ENCODE measurements around the gene TRAPPC2B.

TRAPPC2B gene

GRCh38 chr19:57362997-57363687 is at the start of gene TRAPPC2B, which contains the start of gene ZNF547:
Gene TRAPPC2B, plus strand, starts transcription at chr19:57363551. Its CDS starts 1,283 bp downstream, at chr19:57364834.
Gene ZNF547, plus strand, starts transcription at chr19:57363551. Its CDS starts 5,005 bp downstream, at chr19:57368556.
- Mint-ChIP-seq H3K4me1 (ENCODE audit: low read depth) (peaks cover 13% of the 10 kb centered on the region), H3K27me3 (peaks cover 3% of the 10 kb centered on the region), H3K4me3 (peak within 1 kb of the TSS; percentile 81), H3K36me3 (ENCODE audit: low read depth) (peaks cover 51% of the 10 kb centered on the region), H3K27ac (peak within 1 kb of the TSS; percentile 85), H3K9me3 (peaks cover 50% of the 10 kb centered on the region)
- intact Hi-C loops (cut with micrococcal nuclease) = loop anchor here (1.0 to 2.0 kb wide), 5 partner anchors 12 to 123 kb away; partner anchors contain the start of genes ZNF17, ZNF304, ZNF543 and ZNF548

- intact Hi-C loops (cut with micrococcal nuclease) = no loop called here
- H3K27me3 Mint-ChIP-seq = peaks cover 54% of the 10 kb centered on the region
- H3K36me3 Mint-ChIP-seq (ENCODE audit: low read depth) = no peaks in the 10 kb centered on the region
- no peak overlapping the region for H3K4me3 Mint-ChIP-seq
- no peaks in the 10 kb centered on the region for H3K4me1 Mint-ChIP-seq (ENCODE audit: low read depth)
- H3K9me3 Mint-ChIP-seq = peaks cover 12% of the 10 kb centered on the region
- no peak overlapping the region for H3K27ac Mint-ChIP-seq
Observed at GRCh38 chr19:57314146-57314545, 49.2 kb upstream of the TRAPPC2B start.

- peaks cover 52% of the 10 kb centered on the region for H3K27me3 Mint-ChIP-seq
- H3K4me3 Mint-ChIP-seq = no peak overlapping the region
- no peak overlapping the region for H3K27ac Mint-ChIP-seq
- peaks cover 27% of the 10 kb centered on the region for H3K4me1 Mint-ChIP-seq (ENCODE audit: low read depth)
- H3K36me3 Mint-ChIP-seq (ENCODE audit: low read depth) = peaks cover 23% of the 10 kb centered on the region
- intact Hi-C loops (cut with micrococcal nuclease) = no loop called here
- no peaks in the 10 kb centered on the region for H3K9me3 Mint-ChIP-seq
Observed at GRCh38 chr19:57317503-57317902, 45.8 kb upstream of the TRAPPC2B start.

GRCh38 chr19:57319869-57320179 is 43.5 kb upstream of the TRAPPC2B start:
- intact Hi-C loops (cut with micrococcal nuclease) = loop anchor here (1.0 to 5.0 kb wide), 3 partner anchors 38 to 69 kb away; partner anchors contain the start of genes TRAPPC2B, ZNF460, ZNF547 and ZNF548
- Mint-ChIP-seq H3K27ac (peak overlapping the region; percentile 95), H3K4me3 (peak overlapping the region; percentile 81), H3K36me3 (ENCODE audit: low read depth) (peaks cover 46% of the 10 kb centered on the region), H3K4me1 (ENCODE audit: low read depth) (peaks cover 27% of the 10 kb centered on the region), H3K27me3 (peaks cover 39% of the 10 kb centered on the region), H3K9me3 (peaks cover 15% of the 10 kb centered on the region)

- Mint-ChIP-seq H3K36me3 (ENCODE audit: low read depth) (peaks cover 53% of the 10 kb centered on the region), H3K9me3 (peaks cover 19% of the 10 kb centered on the region), H3K27ac (peak within 1 kb of the TSS; percentile 95), H3K4me3 (peak within 1 kb of the TSS; percentile 81), H3K4me1 (ENCODE audit: low read depth) (peaks cover 27% of the 10 kb centered on the region), H3K27me3 (peaks cover 33% of the 10 kb centered on the region)
- intact Hi-C loops (cut with micrococcal nuclease) = loop anchor here (1.0 to 5.0 kb wide), 3 partner anchors 38 to 69 kb away; partner anchors contain the start of genes TRAPPC2B, ZNF460, ZNF547 and ZNF548
Observed at GRCh38 chr19:57320180-57321084, 42.9 kb upstream of the TRAPPC2B start, which contains the start of gene ZNF543. Gene ZNF543, plus strand, starts transcription at chr19:57320472. Its CDS starts 382 bp downstream, at chr19:57320854.

- peak overlapping the region; percentile 81 for H3K4me3 Mint-ChIP-seq
- H3K27me3 Mint-ChIP-seq = peaks cover 26% of the 10 kb centered on the region
- peaks cover 24% of the 10 kb centered on the region for H3K9me3 Mint-ChIP-seq
- intact Hi-C loops (cut with micrococcal nuclease) = loop anchor here (5.0 kb wide), 1 partner anchor 39 kb away; the partner anchor contains the start of gene ZNF460
- H3K36me3 Mint-ChIP-seq (ENCODE audit: low read depth) = peaks cover 59% of the 10 kb centered on the region
- H3K4me1 Mint-ChIP-seq (ENCODE audit: low read depth) = peaks cover 27% of the 10 kb centered on the region
- H3K27ac Mint-ChIP-seq = peak overlapping the region; percentile 95
Observed at GRCh38 chr19:57321116-57321515, 42.2 kb upstream of the TRAPPC2B start.

- peaks cover 31% of the 10 kb centered on the region for H3K9me3 Mint-ChIP-seq
- H3K4me1 Mint-ChIP-seq (ENCODE audit: low read depth) = peaks cover 27% of the 10 kb centered on the region
- intact Hi-C loops (cut with micrococcal nuclease) = loop anchor here (5.0 kb wide), 1 partner anchor 39 kb away; the partner anchor contains the start of gene ZNF460
- H3K4me3 Mint-ChIP-seq = no peak overlapping the region
- peaks cover 21% of the 10 kb centered on the region for H3K27me3 Mint-ChIP-seq
- peaks cover 66% of the 10 kb centered on the region for H3K36me3 Mint-ChIP-seq (ENCODE audit: low read depth)
- no peak overlapping the region for H3K27ac Mint-ChIP-seq
Observed at GRCh38 chr19:57321751-57322150, 41.6 kb upstream of the TRAPPC2B start.

- Mint-ChIP-seq H3K27ac (no peak overlapping the region), H3K4me3 (no peak overlapping the region), H3K36me3 (ENCODE audit: low read depth) (peaks cover 96% of the 10 kb centered on the region)
Observed at GRCh38 chr19:57324992-57325391, 38.4 kb upstream of the TRAPPC2B start.

GRCh38 chr19:57327993-57328392 is 35.4 kb upstream of the TRAPPC2B start:
- Mint-ChIP-seq H3K4me3 (no peak overlapping the region), H3K9me3 (peaks cover 76% of the 10 kb centered on the region), H3K4me1 (ENCODE audit: low read depth) (no peaks in the 10 kb centered on the region), H3K27ac (no peak overlapping the region), H3K27me3 (no peaks in the 10 kb centered on the region), H3K36me3 (ENCODE audit: low read depth) (peaks cover 83% of the 10 kb centered on the region)
- intact Hi-C loops (cut with micrococcal nuclease) = no loop called here

More at GRCh38 chr19:57324992-57325391, 38.4 kb upstream of the TRAPPC2B start:
- Mint-ChIP-seq H3K27me3 (no peaks in the 10 kb centered on the region), H3K9me3 (peaks cover 63% of the 10 kb centered on the region), H3K4me1 (ENCODE audit: low read depth) (peaks cover 23% of the 10 kb centered on the region)
- intact Hi-C loops (cut with micrococcal nuclease) = loop anchor here (5.0 kb wide), 1 partner anchor 43 kb away; the partner anchor contains the start of gene ZNF460

GRCh38 chr19:57334191-57334590 is 29.2 kb upstream of the TRAPPC2B start:
- H3K27ac Mint-ChIP-seq = no peak overlapping the region
- no peaks in the 10 kb centered on the region for H3K4me1 Mint-ChIP-seq (ENCODE audit: low read depth)
- H3K4me3 Mint-ChIP-seq = no peak overlapping the region
- intact Hi-C loops (cut with micrococcal nuclease) = no loop called here
- H3K36me3 Mint-ChIP-seq (ENCODE audit: low read depth) = peaks cover 21% of the 10 kb centered on the region
- H3K27me3 Mint-ChIP-seq = peaks cover 1% of the 10 kb centered on the region
- H3K9me3 Mint-ChIP-seq = peaks cover 51% of the 10 kb centered on the region

GRCh38 chr19:57338877-57339276 is 24.5 kb upstream of the TRAPPC2B start:
- H3K9me3 Mint-ChIP-seq = peaks cover 28% of the 10 kb centered on the region
- no peak overlapping the region for H3K4me3 Mint-ChIP-seq

GRCh38 chr19:57342582-57342981 is 20.8 kb upstream of the TRAPPC2B start:
- intact Hi-C loops (cut with micrococcal nuclease) = no loop called here
- no peak overlapping the region for H3K27ac Mint-ChIP-seq
- H3K9me3 Mint-ChIP-seq = peaks cover 17% of the 10 kb centered on the region

More at GRCh38 chr19:57338877-57339276, 24.5 kb upstream of the TRAPPC2B start:
- H3K4me1 Mint-ChIP-seq (ENCODE audit: low read depth) = no peaks in the 10 kb centered on the region
- H3K27me3 Mint-ChIP-seq = peaks cover 6% of the 10 kb centered on the region
- no peaks in the 10 kb centered on the region for H3K36me3 Mint-ChIP-seq (ENCODE audit: low read depth)
- intact Hi-C loops (cut with micrococcal nuclease) = no loop called here
- H3K27ac Mint-ChIP-seq = no peak overlapping the region

GRCh38 chr19:57348136-57348535 is 15.2 kb upstream of the TRAPPC2B start:
- Mint-ChIP-seq H3K4me1 (ENCODE audit: low read depth) (peaks cover 18% of the 10 kb centered on the region), H3K36me3 (ENCODE audit: low read depth) (peaks cover 32% of the 10 kb centered on the region), H3K27ac (no peak overlapping the region), H3K4me3 (no peak overlapping the region), H3K9me3 (peaks cover 17% of the 10 kb centered on the region), H3K27me3 (peaks cover 15% of the 10 kb centered on the region)
- intact Hi-C loops (cut with micrococcal nuclease) = no loop called here

More at GRCh38 chr19:57342582-57342981, 20.8 kb upstream of the TRAPPC2B start:
- H3K4me3 Mint-ChIP-seq = no peak overlapping the region
- no peaks in the 10 kb centered on the region for H3K4me1 Mint-ChIP-seq (ENCODE audit: low read depth)
- H3K36me3 Mint-ChIP-seq (ENCODE audit: low read depth) = no peaks in the 10 kb centered on the region
- peaks cover 18% of the 10 kb centered on the region for H3K27me3 Mint-ChIP-seq
